H9 (cell line): ENCODE measurements around the gene OR51S1. TPM values are rescaled to one million over a fixed set of nuclear protein-coding genes. Genes with fewer than 3 reads are reported as not detected.

Source experiments
- DNase-seq: peaks from one replicate; pipeline ENCODE4 v3.0.0-alpha.2; 2017
- H2AFZ ChIP-seq: one replicate; pipeline ENCODE4 v1.6.1; 2013; ENCODE audit warnings: mild to moderate bottlenecking, low read length, control low read depth, moderate library complexity
- H2AK5ac ChIP-seq: 2 replicates; pipeline ENCODE4 v1.6.1; 2013; ENCODE audit warnings: low read length, control low read depth, mixed read lengths; ENCODE audit not compliant: insufficient read length
- H2BK120ac ChIP-seq: one replicate; pipeline ENCODE4 v1.6.1; 2013; ENCODE audit warnings: low read depth, mild to moderate bottlenecking, low read length, control low read depth, inconsistent platforms; ENCODE audit not compliant: poor library complexity, severe bottlenecking
- H2BK12ac ChIP-seq: 2 replicates; pipeline ENCODE4 v1.6.1; 2013; ENCODE audit warnings: low read length, control low read depth, mixed read lengths, low read depth; ENCODE audit not compliant: insufficient read length
- H2BK15ac ChIP-seq: 2 replicates; pipeline ENCODE4 v1.6.1; 2013; ENCODE audit warnings: low read depth, low read length, control low read depth
- H2BK20ac ChIP-seq: one replicate; pipeline ENCODE4 v1.6.1; 2013; ENCODE audit warnings: low read depth, mild to moderate bottlenecking, low read length, control low read depth, inconsistent platforms; ENCODE audit not compliant: poor library complexity, severe bottlenecking
- H2BK5ac ChIP-seq: 2 replicates; pipeline ENCODE4 v1.6.1; 2013; ENCODE audit warnings: low read length, control low read depth, mixed read lengths; ENCODE audit not compliant: insufficient read length
- H3K14ac ChIP-seq: 2 replicates; pipeline ENCODE4 v1.6.1; 2013; ENCODE audit warnings: low read length, control low read depth; ENCODE audit not compliant: insufficient read depth
- H3K18ac ChIP-seq: 2 replicates; pipeline ENCODE4 v1.6.1; 2013; ENCODE audit warnings: low read depth, mild to moderate bottlenecking, mixed read lengths, low read length, control low read depth; ENCODE audit not compliant: insufficient read length
- H3K23ac ChIP-seq: 2 replicates; pipeline ENCODE4 v1.6.1; 2013; ENCODE audit warnings: low read length, control low read depth, mixed read lengths, low read depth; ENCODE audit not compliant: insufficient read length
- H3K23me2 ChIP-seq: 2 replicates; pipeline ENCODE4 v1.6.1; 2013; ENCODE audit warnings: low read depth, mild to moderate bottlenecking, mixed read lengths, low read length, control low read depth; ENCODE audit not compliant: insufficient read length, poor library complexity, severe bottlenecking
- H3K27ac ChIP-seq: 2 replicates; pipeline ENCODE4 v1.5.1; 2013; ENCODE audit warnings: low read length, control low read depth, mixed read lengths, low read depth; ENCODE audit not compliant: insufficient read length
- H3K27me3 ChIP-seq: 2 replicates; pipeline ENCODE4 v1.6.1; 2013; ENCODE audit warnings: low read length, control low read depth, inconsistent platforms; ENCODE audit not compliant: insufficient read depth
- H3K4ac ChIP-seq: 2 replicates; pipeline ENCODE4 v1.6.1; 2013; ENCODE audit warnings: low read depth, mild to moderate bottlenecking, control low read depth, inconsistent platforms, low read length, moderate library complexity
- H3K4me1 ChIP-seq: 2 replicates; pipeline ENCODE4 v1.6.1; 2013; ENCODE audit warnings: low read length, control low read depth, inconsistent platforms; ENCODE audit not compliant: insufficient read depth
- H3K4me2 ChIP-seq: 2 replicates; pipeline ENCODE4 v1.6.1; 2013; ENCODE audit warnings: low read length, control low read depth, mixed read lengths; ENCODE audit not compliant: insufficient read length, insufficient read depth
- H3K56ac ChIP-seq: 2 replicates; pipeline ENCODE4 v1.6.1; 2013; ENCODE audit warnings: low read depth, mild to moderate bottlenecking, mixed read lengths, low read length, control low read depth; ENCODE audit not compliant: insufficient read length
- H3K79me1 ChIP-seq: 2 replicates; pipeline ENCODE4 v1.6.1; 2013; ENCODE audit warnings: low read depth, mild to moderate bottlenecking, moderate library complexity, low read length, control low read depth, inconsistent platforms; ENCODE audit not compliant: insufficient read depth, poor library complexity, severe bottlenecking
- H3K79me2 ChIP-seq: 2 replicates; pipeline ENCODE4 v1.6.1; 2013; ENCODE audit warnings: low read length, control low read depth, inconsistent platforms; ENCODE audit not compliant: insufficient read depth
- H3K9ac ChIP-seq: 2 replicates; pipeline ENCODE4 v1.6.1; 2013; ENCODE audit warnings: low read length, control low read depth, mixed read lengths; ENCODE audit not compliant: insufficient read length; ENCODE audit errors: extremely low read depth
- H3K9me3 ChIP-seq: one replicate; pipeline ENCODE4 v1.6.1; 2013; ENCODE audit warnings: low read depth, low read length, inconsistent platforms; ENCODE audit not compliant: control insufficient read depth
- H3T11ph ChIP-seq: one replicate; pipeline ENCODE4 v1.6.1; 2013; ENCODE audit warnings: mild to moderate bottlenecking, low read length, control low read depth, inconsistent platforms
- H4K20me1 ChIP-seq: one replicate; pipeline ENCODE4 v1.6.1; 2013; ENCODE audit not compliant: control insufficient read depth, insufficient read length, insufficient read depth
- H4K5ac ChIP-seq: 2 replicates; pipeline ENCODE4 v1.6.1; 2013; ENCODE audit warnings: low read depth, mild to moderate bottlenecking, mixed read lengths, low read length, control low read depth; ENCODE audit not compliant: insufficient read length
- H4K8ac ChIP-seq: replicated peaks from 2 replicates; pipeline ENCODE4 v1.6.1; 2013; ENCODE audit warnings: low read length, control low read depth, mixed read lengths, low read depth; ENCODE audit not compliant: insufficient read length
- H4K91ac ChIP-seq: 2 replicates; pipeline ENCODE4 v1.6.1; 2013; ENCODE audit warnings: low read depth, mild to moderate bottlenecking, moderate library complexity, mixed read lengths, low read length, control low read depth; ENCODE audit not compliant: insufficient read length
- H3K27ac Mint-ChIP-seq, 3 experiments: 2 replicates in 2 of 3; 3 replicates in 1 of 3; pipeline ENCODE4 v1.8.0; 2020 to 2021; ENCODE audit warnings: mixed read lengths in 3 of 3, mild to moderate bottlenecking in 1 of 3, moderate library complexity in 1 of 3
- H3K27me3 Mint-ChIP-seq: 2 replicates; pipeline ENCODE4 v1.8.0; 2021; ENCODE audit warnings: low read depth, mild to moderate bottlenecking, moderate library complexity, mixed read lengths
- H3K36me3 Mint-ChIP-seq, 3 experiments: 2 replicates in 2 of 3; 3 replicates in 1 of 3; pipeline ENCODE4 v1.8.0; 2020 to 2021; ENCODE audit warnings: low read depth in 3 of 3, mixed read lengths in 3 of 3; ENCODE audit not compliant: insufficient read depth in 1 of 3
- H3K4me1 Mint-ChIP-seq, 2 experiments: 2 replicates each; pipeline ENCODE4 v1.8.0; 2020; ENCODE audit warnings: mixed read lengths in 2 of 2
- H3K4me3 Mint-ChIP-seq, 2 experiments: 2 replicates in 1 of 2; 3 replicates in 1 of 2; pipeline ENCODE4 v1.8.0; 2020 to 2021; ENCODE audit warnings: mild to moderate bottlenecking in 2 of 2, mixed read lengths in 2 of 2, moderate library complexity in 1 of 2
- H3K9me3 Mint-ChIP-seq, 2 experiments: 2 replicates in 1 of 2; 3 replicates in 1 of 2; pipeline ENCODE4 v1.8.0; 2020; ENCODE audit warnings: mild to moderate bottlenecking in 2 of 2, mixed read lengths in 2 of 2, moderate library complexity in 1 of 2
- CTCF ChIP-seq: fragments of 200-600 bp; sonication (generic); conservative IDR thresholded peaks from 3 replicates; pipeline ENCODE4 v1.8.0; 2021; ENCODE audit warnings: antibody characterized with exemption, mild to moderate bottlenecking
- WGBS: extraction: QIAGEN DNeasy Blood & Tissue Kit; methylation state at CpG from one replicate; pipeline ENCODE4 v1.1.7; 2013; ENCODE audit warnings: missing lambda C conversion rate, low lambda C conversion rate, mixed read lengths; ENCODE audit not compliant: insufficient read length; ENCODE audit errors: extremely low coverage; 5-methylcytosine and 5-hydroxymethylcytosine counted together
- long read RNA-seq: library from polyadenylated mRNA; unstranded; transcript quantifications from one replicate; pipeline ENCODE4 v2.0.0, GENCODE V29; 2020
- total RNA-seq: library from RNA; stranded (reverse); gene quantifications from 2 replicates; pipeline ENCODE4 v1.2.1, GENCODE V29; 2021

The OR51S1 gene
- not detected in 2 replicates for total RNA-seq
- long read RNA-seq: 0 reads

- WGBS: no CpG with 5 or more reads among the region's 9 CpGs
- H3K4me2 ChIP-seq: no peak within 1 kb of the TSS
- H2BK120ac ChIP-seq: no peak within 1 kb of the TSS
- Mint-ChIP-seq H3K4me1 (no peaks in the 10 kb centered on the region), H3K27ac (0 out of 7 replicates have a peak within 1 kb of the TSS, but pooled peaks of 1 of the 3 experiments have one; percentile 12), H3K4me3 (no peak within 1 kb of the TSS), H3K36me3 (peaks cover 0 to 3% (median 0%) of the 10 kb centered on the region in 3 experiments; a peak in 3 of 7 replicates), H3K27me3 (peaks cover 3% of the 10 kb centered on the region; the same call in 1 of the 2 replicates), H3K9me3 (peaks cover 2 to 4% of the 10 kb centered on the region in 2 experiments; a peak in 2 of 5 replicates)
- H3K79me2 ChIP-seq: no peaks in the 10 kb centered on the region
- H3K27me3 ChIP-seq: no peaks in the 10 kb centered on the region
- H2AFZ ChIP-seq: no peak within 1 kb of the TSS
- no peak within 1 kb of the TSS for H3K9ac ChIP-seq
- H3K4ac ChIP-seq: no peak within 1 kb of the TSS
- H4K5ac ChIP-seq: no peak within 1 kb of the TSS
- no peak within 1 kb of the TSS for H2BK12ac ChIP-seq
- DNase-seq: no peak
- H4K8ac ChIP-seq: no peak within 1 kb of the TSS
- no peaks in the 10 kb centered on the region for H3K4me1 ChIP-seq
- no peak within 1 kb of the TSS for H2BK20ac ChIP-seq
- no peak within 1 kb of the TSS for H2BK5ac ChIP-seq
- no peak within 1 kb of the TSS for H4K91ac ChIP-seq
- no peak within 1 kb of the TSS for H3K18ac ChIP-seq
- H2AK5ac ChIP-seq: no peak within 1 kb of the TSS
- H3K14ac ChIP-seq: no peak within 1 kb of the TSS; the same call in 1 of the 2 replicates
- no peak within 1 kb of the TSS for H3K27ac ChIP-seq
- no peak within 1 kb of the TSS for H3K56ac ChIP-seq
- H2BK15ac ChIP-seq: no peak within 1 kb of the TSS
- H3K79me1 ChIP-seq: no peaks in the 10 kb centered on the region
- no peak within 1 kb of the TSS for H3K23ac ChIP-seq
- no peak within 1 kb of the TSS for H3T11ph ChIP-seq
- TF ChIP-seq CTCF: 0 out of 3 replicates have a peak, but pooled peaks have one; percentile 15
- no peaks in the 10 kb centered on the region for H3K9me3 ChIP-seq
- H3K23me2 ChIP-seq: no peaks in the 10 kb centered on the region
- H4K20me1 ChIP-seq: no peaks in the 10 kb centered on the region
Observed at GRCh38 chr11:4848908-4849532, at the start of gene OR51S1. Gene OR51S1 (minus strand): TSS chr11:4849208. CDS start chr11:4849208, 0 bp downstream.
